NCI-H2029 treated with DMSO at 0.1 percent for 48 hours (cell line): ENCODE data around the gene LRRC7.

Source experiments
- DNase-seq: peaks from one replicate; lab custom pipeline; 2025; lab: John Stamatoyannopoulos, UW

LRRC7 gene

GRCh38 chr1:69776555-69776954, 208.8 kb downstream of the LRRC7 start:
- DNase-seq = no peak

- no peak for DNase-seq
Observed at GRCh38 chr1:69777423-69777822, 209.7 kb downstream of the LRRC7 start.

- DNase-seq = peak; percentile 9
Observed at GRCh38 chr1:69777971-69778370, 210.2 kb downstream of the LRRC7 start.

- DNase-seq = no peak
Observed at GRCh38 chr1:69787151-69787550, 219.4 kb downstream of the LRRC7 start.

- no peak for DNase-seq
Observed at GRCh38 chr1:69791311-69791710, 223.6 kb downstream of the LRRC7 start.

GRCh38 chr1:69794831-69795230, 227.1 kb downstream of the LRRC7 start:
- DNase-seq = no peak

- DNase-seq = no peak
Observed at GRCh38 chr1:69814926-69815325, 247.2 kb downstream of the LRRC7 start.

GRCh38 chr1:69824932-69825331, 257.2 kb downstream of the LRRC7 start:
- no peak for DNase-seq

GRCh38 chr1:69827732-69828131, 260.0 kb downstream of the LRRC7 start:
- no peak for DNase-seq

- no peak for DNase-seq
Observed at GRCh38 chr1:69833536-69833935, 265.8 kb downstream of the LRRC7 start.

- no peak for DNase-seq
Observed at GRCh38 chr1:69834336-69834735, 266.6 kb downstream of the LRRC7 start.

- no peak for DNase-seq
Observed at GRCh38 chr1:69835955-69836354, 268.2 kb downstream of the LRRC7 start.

GRCh38 chr1:69836971-69837636, 269.4 kb downstream of the LRRC7 start:
- DNase-seq = no peak

- no peak for DNase-seq
Observed at GRCh38 chr1:69842326-69842725, 274.6 kb downstream of the LRRC7 start.

GRCh38 chr1:69845655-69846054, 277.9 kb downstream of the LRRC7 start:
- DNase-seq = no peak

- no peak for DNase-seq
Observed at GRCh38 chr1:69846267-69846666, 278.5 kb downstream of the LRRC7 start.

GRCh38 chr1:69847670-69848069, 279.9 kb downstream of the LRRC7 start:
- DNase-seq = no peak

- DNase-seq = no peak
Observed at GRCh38 chr1:69852151-69852550, 284.4 kb downstream of the LRRC7 start.

- no peak for DNase-seq
Observed at GRCh38 chr1:69852706-69853105, 285.0 kb downstream of the LRRC7 start.

GRCh38 chr1:69858534-69858933, 290.8 kb downstream of the LRRC7 start:
- no peak for DNase-seq

- no peak for DNase-seq
Observed at GRCh38 chr1:69861641-69862040, 293.9 kb downstream of the LRRC7 start.

GRCh38 chr1:69862906-69863305, 295.2 kb downstream of the LRRC7 start:
- DNase-seq = no peak

- DNase-seq = no peak
Observed at GRCh38 chr1:69863704-69864103, 296.0 kb downstream of the LRRC7 start.

GRCh38 chr1:69871412-69871811, 303.7 kb downstream of the LRRC7 start:
- no peak for DNase-seq
